Endodermal cell (in vitro differentiated cells): ENCODE data around the gene AMIGO2. TPM values are rescaled to one million over a fixed set of nuclear protein-coding genes. Genes with fewer than 3 reads are reported as not detected.

Source experiments
- DNase-seq: peaks from one replicate; pipeline ENCODE4 v3.0.0-alpha.2; 2017
- H3K27ac ChIP-seq: 2 replicates; pipeline ENCODE4 v1.5.1; 2013; ENCODE audit warnings: mild to moderate bottlenecking, low read depth, low read length, moderate library complexity
- H3K27me3 ChIP-seq: 2 replicates; pipeline ENCODE4 v1.6.1; 2013; ENCODE audit warnings: mild to moderate bottlenecking, low read length, moderate library complexity; ENCODE audit not compliant: insufficient read depth, control insufficient read depth, poor library complexity, severe bottlenecking
- H3K36me3 ChIP-seq: 2 replicates; pipeline ENCODE4 v1.7.0; 2013; ENCODE audit warnings: mild to moderate bottlenecking, low read length, moderate library complexity; ENCODE audit not compliant: control insufficient read depth, insufficient read depth
- H3K4me1 ChIP-seq: one replicate; pipeline ENCODE4 v1.7.0; 2013; ENCODE audit warnings: low read length; ENCODE audit not compliant: control insufficient read depth, insufficient read depth
- H3K4me3 ChIP-seq: 2 replicates; pipeline ENCODE4 v1.5.1; 2013; ENCODE audit warnings: mild to moderate bottlenecking, low read length, moderate library complexity
- H3K9ac ChIP-seq: 2 replicates; pipeline ENCODE4 v1.6.1; 2013; ENCODE audit warnings: mild to moderate bottlenecking, low read length, moderate library complexity; ENCODE audit not compliant: poor library complexity, severe bottlenecking; ENCODE audit errors: extremely low read depth
- H3K9me3 ChIP-seq: 2 replicates; pipeline ENCODE4 v1.6.1; 2013; ENCODE audit warnings: mild to moderate bottlenecking, low read length, moderate library complexity; ENCODE audit not compliant: control insufficient read depth
- H3K27ac Mint-ChIP-seq: 2 replicates; pipeline ENCODE4 v1.8.0; 2020; ENCODE audit warnings: mixed read lengths
- H3K27me3 Mint-ChIP-seq: 2 replicates; pipeline ENCODE4 v1.8.0; 2021; ENCODE audit warnings: mild to moderate bottlenecking, mixed read lengths; ENCODE audit not compliant: insufficient read depth
- H3K36me3 Mint-ChIP-seq: 2 replicates; pipeline ENCODE4 v1.8.0; 2020; ENCODE audit warnings: low read depth, mixed read lengths
- H3K4me1 Mint-ChIP-seq: 2 replicates; pipeline ENCODE4 v1.8.0; 2020; ENCODE audit warnings: mixed read lengths
- H3K4me3 Mint-ChIP-seq: 2 replicates; pipeline ENCODE4 v1.8.0; 2020; ENCODE audit warnings: mild to moderate bottlenecking, moderate library complexity, mixed read lengths
- H3K9me3 Mint-ChIP-seq: 2 replicates; pipeline ENCODE4 v1.8.0; 2020; ENCODE audit warnings: mild to moderate bottlenecking, mixed read lengths
- CTCF ChIP-seq: fragments of 200-600 bp; sonication (generic); conservative IDR thresholded peaks from 2 replicates; pipeline ENCODE4 v1.5.0; 2021; ENCODE audit warnings: antibody characterized with exemption, mild to moderate bottlenecking
- WGBS, 2 experiments: methylation state at CpG; one replicate each; pipeline versions ENCODE4 v1.1.5 to v1.1.7; 2013; ENCODE audit warnings: missing lambda C conversion rate in 2 of 2, mixed read lengths in 1 of 2; ENCODE audit not compliant: insufficient coverage in 1 of 2, insufficient read length in 1 of 2; 5-methylcytosine and 5-hydroxymethylcytosine counted together
- total RNA-seq, 2 donors: library from RNA; stranded (reverse); fragmentation: NEBNext Ultra II Directional in 1 of 2; extraction: Animal tissue kit (Norgen Biotek cat#: 25700) in 1 of 2; gene quantifications; 2 replicates in 1 of 2; 3 replicates in 1 of 2; pipeline ENCODE4 v1.2.1, GENCODE V29; 2021

Gene AMIGO2
- total RNA-seq, 2 donors from 2014 or later: 6.4 to 7.8 TPM

GRCh38 chr12:47085815-47086252 is 6.1 kb upstream of the AMIGO2 start:
- WGBS, 2 experiments: 40 to 50% methylated on average over 5 to 6 of the region's 6 CpGs
- DNase-seq: peak; percentile 71
- Mint-ChIP-seq H3K27ac (peak overlapping the region; percentile 77), H3K9me3 (no peaks in the 10 kb centered on the region), H3K4me1 (peaks cover 56% of the 10 kb centered on the region), H3K4me3 (peak overlapping the region; percentile 15), H3K27me3 (no peaks in the 10 kb centered on the region), H3K36me3 (no peaks in the 10 kb centered on the region)
- TF ChIP-seq CTCF: no peak
- Histone ChIP-seq H3K4me1 (peaks cover 20% of the 10 kb centered on the region), H3K4me3 (no peak overlapping the region), H3K9ac (no peak overlapping the region), H3K9me3 (no peaks in the 10 kb centered on the region), H3K27ac (no peak overlapping the region), H3K36me3 (no peaks in the 10 kb centered on the region), H3K27me3 (no peaks in the 10 kb centered on the region)

- no CpG with 5 or more reads among the region's 1 CpG for WGBS, 2 experiments
- no peak for TF ChIP-seq CTCF
- no peaks in the 10 kb centered on the region for H3K9me3 ChIP-seq
- Mint-ChIP-seq H3K4me3 (no peak overlapping the region), H3K36me3 (no peaks in the 10 kb centered on the region), H3K27ac (no peak overlapping the region), H3K9me3 (no peaks in the 10 kb centered on the region), H3K4me1 (peaks cover 64% of the 10 kb centered on the region), H3K27me3 (no peaks in the 10 kb centered on the region)
- no peak overlapping the region for H3K9ac ChIP-seq
- H3K27me3 ChIP-seq: no peaks in the 10 kb centered on the region
- peaks cover 20% of the 10 kb centered on the region for H3K4me1 ChIP-seq
- H3K27ac ChIP-seq: no peak overlapping the region
- H3K36me3 ChIP-seq: no peaks in the 10 kb centered on the region
- DNase-seq: no peak
- H3K4me3 ChIP-seq: no peak overlapping the region
Measured at GRCh38 chr12:47084172-47084571, 4.4 kb upstream of the AMIGO2 start.

GRCh38 chr12:47082796-47083621 is 3.2 kb upstream of the AMIGO2 start:
- peak; percentile 53 for DNase-seq
- Histone ChIP-seq H3K4me1 (peaks cover 20% of the 10 kb centered on the region), H3K9me3 (no peaks in the 10 kb centered on the region), H3K4me3 (no peak overlapping the region), H3K9ac (no peak overlapping the region), H3K27ac (no peak overlapping the region), H3K36me3 (no peaks in the 10 kb centered on the region), H3K27me3 (peaks cover 10% of the 10 kb centered on the region)
- peaks cover 69% of the 10 kb centered on the region for H3K4me1 Mint-ChIP-seq
- no peaks in the 10 kb centered on the region for H3K36me3 Mint-ChIP-seq
- peaks cover 8% of the 10 kb centered on the region for H3K27me3 Mint-ChIP-seq
- peak overlapping the region; percentile 8 for H3K27ac Mint-ChIP-seq
- no peak overlapping the region for H3K4me3 Mint-ChIP-seq
- TF ChIP-seq CTCF: no peak
- H3K9me3 Mint-ChIP-seq: no peaks in the 10 kb centered on the region
- 64 to 76% methylated on average over 5 to 7 of the region's 7 CpGs for WGBS, 2 experiments
